GM19372 (cell line): ENCODE results near the gene XRRA1.
"Not testable (repeated sequence)": the region's sequence is repeated elsewhere in the genome, so short reads cannot be mapped to it uniquely, and the experiment has no call there.

Source experiments
- ATAC-seq: cut with Tn5 transposase; IDR thresholded peaks from one replicate; pipeline ENCODE4 v1.9.1; 2021; ENCODE audit warnings: mild to moderate bottlenecking, low read depth, moderate library complexity; ENCODE audit not compliant: unreplicated experiment

The XRRA1 gene

DNA sequence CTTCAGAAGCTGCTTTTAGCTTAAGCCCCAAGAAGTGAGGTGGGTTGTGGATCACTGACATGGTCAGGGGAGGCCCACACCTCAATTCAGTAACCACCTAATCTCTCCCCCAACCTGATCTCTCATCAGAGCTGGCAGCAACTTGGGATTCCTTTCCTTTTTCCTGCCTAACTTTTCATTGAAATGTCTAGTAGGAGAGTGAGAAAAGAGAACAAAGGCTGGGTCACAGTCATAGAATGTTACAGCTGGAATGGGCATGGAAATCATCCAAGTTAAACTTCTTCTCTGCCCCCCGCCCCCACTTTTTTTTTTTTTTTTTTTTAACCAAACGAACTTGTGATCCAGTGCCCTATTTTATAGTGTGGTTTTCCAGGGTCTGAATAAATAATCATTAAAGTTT lies 108.4 kb downstream of the XRRA1 start:
- ATAC-seq = no peak

- ATAC-seq = no peak
Measured at GRCh38 chr11:74839971-74840370, 108.9 kb downstream of the XRRA1 start.

GRCh38 chr11:74839446-74839845 lies 109.4 kb downstream of the XRRA1 start:
- ATAC-seq = no peak

- no peak for ATAC-seq
Measured at GRCh38 chr11:74838188-74838587, 110.7 kb downstream of the XRRA1 start.

DNA sequence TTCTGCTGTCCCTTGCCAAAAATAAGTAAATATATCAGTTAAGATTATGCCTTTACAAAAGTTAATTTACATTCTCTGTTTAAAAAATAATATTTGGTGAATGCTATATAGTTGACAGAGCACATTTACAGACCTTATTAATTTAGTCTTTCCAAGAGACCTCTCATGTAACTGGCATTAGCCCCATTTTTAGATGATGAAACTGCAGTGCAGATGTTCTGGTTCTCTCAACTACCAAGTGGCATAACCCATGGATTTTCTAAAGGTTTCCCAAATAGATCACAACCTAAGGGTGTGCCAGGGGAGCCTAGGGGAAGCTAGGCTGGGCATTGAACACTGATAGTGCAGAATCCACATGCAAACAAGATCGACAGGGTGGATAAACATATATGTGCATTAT lies 111.7 kb downstream of the XRRA1 start:
- no peak for ATAC-seq

- no peak for ATAC-seq
Measured at GRCh38 chr11:74826901-74827300, 122.0 kb downstream of the XRRA1 start.

DNA sequence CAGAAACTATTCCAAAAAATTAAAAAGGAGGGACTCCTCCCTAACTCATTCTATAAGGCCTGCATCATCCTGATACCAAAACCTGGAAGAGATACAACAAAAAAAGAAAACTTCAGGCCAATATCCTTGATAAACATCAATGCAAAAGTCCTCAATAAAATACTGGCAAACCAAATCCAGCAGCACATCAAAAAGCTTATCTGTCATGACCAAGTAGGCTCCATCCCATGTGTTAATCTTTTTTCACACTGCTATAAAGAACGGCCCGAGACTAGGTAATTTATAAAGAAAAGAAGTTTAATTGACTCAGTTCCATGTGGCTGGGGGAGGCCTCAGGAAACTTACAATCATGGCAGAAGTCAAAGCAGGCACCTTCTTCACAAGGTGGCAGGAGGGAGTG lies 123.3 kb downstream of the XRRA1 start:
- ATAC-seq = not testable (repeated sequence)

DNA sequence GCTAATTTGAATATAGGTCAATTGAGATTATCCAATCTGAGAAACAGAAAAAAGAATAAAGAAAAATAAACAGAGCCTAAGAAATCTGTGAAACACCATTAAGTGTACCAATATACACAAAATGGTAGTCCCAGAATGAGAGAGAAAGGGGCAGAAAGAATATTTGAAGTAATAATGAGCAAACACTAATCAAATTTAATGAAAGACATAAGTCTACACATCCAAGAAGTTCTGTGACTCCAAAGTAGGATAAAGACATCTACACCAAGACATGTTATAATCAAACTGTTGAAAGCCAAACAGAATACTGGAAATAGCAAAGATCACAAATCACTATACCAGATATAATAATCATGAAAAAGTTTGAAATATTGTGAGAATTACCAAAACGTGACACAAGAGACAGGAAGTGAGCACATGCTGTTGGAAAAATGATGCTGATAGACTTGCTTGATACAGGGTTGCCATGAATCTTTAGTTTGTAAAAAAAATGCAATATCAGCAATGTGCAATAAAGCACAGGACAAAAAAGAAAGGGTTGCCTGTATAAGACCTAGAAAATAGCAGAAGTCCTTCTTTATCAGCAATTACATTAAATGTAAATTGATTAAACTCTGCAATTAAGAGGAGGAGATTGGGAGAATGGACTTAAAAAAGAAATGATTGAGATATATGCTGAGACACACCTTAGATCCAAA lies 124.5 kb downstream of the XRRA1 start:
- ATAC-seq = no peak

DNA sequence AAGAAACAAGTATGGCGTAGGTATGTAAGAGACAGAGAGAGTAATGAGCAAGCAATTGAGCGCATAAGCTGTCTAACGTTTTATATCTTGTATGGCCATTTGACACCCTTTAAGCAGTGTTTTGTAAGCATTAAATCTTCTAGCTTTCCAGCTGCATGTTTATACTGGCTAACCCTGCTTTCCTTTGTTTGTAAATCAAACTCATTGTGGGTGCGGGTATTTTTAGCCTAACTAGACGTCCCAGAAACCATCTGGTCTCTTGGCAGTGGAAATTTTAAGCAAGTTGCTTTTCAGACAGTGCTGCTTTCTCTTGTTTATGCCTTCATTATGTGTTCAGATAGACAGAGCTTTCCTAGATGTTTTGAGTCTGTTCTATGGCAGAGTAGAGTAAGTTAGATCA lies 126.7 kb downstream of the XRRA1 start:
- ATAC-seq = no peak

DNA sequence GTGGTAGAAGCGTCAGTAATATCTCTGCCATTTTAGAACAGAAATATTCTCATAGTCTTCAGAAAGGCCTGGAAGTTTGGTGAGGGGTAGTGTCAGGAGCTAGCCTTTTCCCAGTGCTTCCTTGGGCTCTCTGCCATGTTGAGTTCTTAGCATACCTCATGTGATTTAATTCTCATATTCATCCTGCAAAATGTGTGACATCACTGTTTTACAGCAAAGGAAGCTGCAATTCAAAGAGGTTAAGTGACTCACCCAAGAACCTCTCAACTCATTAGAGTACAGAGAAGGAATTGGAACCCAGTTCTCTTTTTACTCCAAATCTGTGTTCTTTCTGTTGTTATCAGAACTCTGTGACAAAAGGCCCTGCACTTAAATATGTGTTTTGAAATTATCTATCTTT lies 128.1 kb downstream of the XRRA1 start:
- no peak for ATAC-seq

DNA sequence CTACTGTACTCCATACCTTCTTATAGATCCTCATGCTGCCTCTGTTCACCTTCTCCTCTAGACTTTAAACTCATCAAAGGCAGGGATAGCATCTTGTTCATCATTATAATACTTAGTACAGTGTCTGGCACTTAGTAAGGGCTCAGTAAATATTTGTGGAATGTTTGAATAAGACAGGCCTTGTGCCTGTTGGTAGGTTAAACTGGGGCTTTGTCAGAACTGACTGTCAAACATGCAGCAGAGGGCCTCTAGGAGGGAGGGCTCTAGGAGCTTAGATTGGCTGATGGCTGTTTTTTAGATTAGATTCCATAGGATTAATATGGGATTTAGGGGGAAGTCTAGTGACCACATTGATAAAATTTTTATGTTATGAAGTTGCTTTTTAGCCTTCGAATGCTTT lies 129.5 kb downstream of the XRRA1 start:
- ATAC-seq = no peak

DNA sequence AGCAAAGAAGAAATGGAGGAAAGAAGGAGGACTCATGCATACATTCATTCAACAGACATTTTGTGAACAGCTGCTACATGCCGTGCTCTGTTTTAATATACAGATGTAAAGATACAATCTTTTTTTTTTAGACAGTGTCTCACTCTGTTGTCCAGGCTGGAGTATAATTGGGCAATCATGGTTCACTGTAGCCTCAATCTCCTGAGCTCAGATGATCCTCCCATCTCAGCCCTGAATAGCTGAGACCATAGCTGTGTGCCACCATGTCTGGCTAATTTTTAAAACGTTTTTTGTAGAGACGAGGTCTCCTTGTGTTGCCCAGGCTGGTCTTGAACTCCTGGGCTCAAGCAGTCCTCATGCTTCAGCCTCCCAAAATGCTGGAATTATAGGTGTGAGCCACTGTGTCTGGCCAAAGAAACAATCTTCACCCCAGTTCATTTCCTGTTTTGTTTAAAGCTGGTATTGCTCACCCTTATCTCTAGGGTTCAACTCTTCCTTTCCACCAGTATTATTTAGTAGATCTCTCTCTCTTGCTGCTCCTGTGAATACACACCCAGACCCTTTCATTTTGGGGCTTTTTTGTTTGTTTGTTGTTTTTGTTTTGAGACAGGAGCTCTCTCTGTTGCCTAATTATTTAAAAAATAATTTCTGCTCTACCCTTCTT lies 130.5 kb downstream of the XRRA1 start:
- no peak for ATAC-seq

DNA sequence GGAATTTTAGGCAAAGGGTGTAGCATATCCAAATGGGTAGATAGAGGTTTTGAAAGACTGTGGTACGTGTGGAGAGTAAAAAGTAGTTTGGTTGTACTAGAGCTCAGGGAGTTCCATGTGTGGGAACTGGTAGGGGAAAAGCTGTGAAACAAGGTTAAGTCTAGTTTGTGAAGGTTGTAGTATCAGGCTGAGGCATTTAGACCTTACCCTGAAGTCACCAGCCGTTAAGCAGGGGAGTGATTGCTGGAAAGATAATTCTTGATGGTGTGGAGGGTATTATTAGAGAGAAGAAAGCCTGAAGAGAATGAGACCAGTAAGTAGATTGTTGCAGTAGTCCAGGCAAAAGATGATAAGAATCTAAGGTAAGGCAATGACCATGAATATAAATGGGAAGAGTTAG lies 132.2 kb downstream of the XRRA1 start:
- no peak for ATAC-seq

DNA sequence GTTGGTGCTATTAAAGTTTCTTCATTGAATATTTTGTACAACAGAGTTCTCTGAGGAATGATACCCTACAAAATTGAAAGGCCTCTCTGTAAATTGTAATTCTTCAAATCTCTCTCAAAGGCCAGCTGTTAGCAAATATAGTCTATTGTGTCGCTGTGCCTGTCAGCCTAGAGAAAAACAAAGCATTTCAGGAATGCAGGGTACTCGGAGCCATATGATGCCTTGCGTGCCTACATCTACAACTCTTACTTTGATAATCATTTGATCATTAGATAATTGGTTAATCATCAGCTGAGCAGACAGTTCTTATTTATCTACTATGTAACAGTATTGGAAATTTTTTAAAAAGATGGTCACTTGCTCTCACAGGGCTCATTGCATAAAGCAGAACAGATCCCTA lies 132.9 kb downstream of the XRRA1 start:
- no peak for ATAC-seq

GRCh38 chr11:74809801-74810200 lies 139.1 kb downstream of the XRRA1 start:
- no peak for ATAC-seq

GRCh38 chr11:74806267-74806666 lies 142.6 kb downstream of the XRRA1 start:
- ATAC-seq = no peak

DNA sequence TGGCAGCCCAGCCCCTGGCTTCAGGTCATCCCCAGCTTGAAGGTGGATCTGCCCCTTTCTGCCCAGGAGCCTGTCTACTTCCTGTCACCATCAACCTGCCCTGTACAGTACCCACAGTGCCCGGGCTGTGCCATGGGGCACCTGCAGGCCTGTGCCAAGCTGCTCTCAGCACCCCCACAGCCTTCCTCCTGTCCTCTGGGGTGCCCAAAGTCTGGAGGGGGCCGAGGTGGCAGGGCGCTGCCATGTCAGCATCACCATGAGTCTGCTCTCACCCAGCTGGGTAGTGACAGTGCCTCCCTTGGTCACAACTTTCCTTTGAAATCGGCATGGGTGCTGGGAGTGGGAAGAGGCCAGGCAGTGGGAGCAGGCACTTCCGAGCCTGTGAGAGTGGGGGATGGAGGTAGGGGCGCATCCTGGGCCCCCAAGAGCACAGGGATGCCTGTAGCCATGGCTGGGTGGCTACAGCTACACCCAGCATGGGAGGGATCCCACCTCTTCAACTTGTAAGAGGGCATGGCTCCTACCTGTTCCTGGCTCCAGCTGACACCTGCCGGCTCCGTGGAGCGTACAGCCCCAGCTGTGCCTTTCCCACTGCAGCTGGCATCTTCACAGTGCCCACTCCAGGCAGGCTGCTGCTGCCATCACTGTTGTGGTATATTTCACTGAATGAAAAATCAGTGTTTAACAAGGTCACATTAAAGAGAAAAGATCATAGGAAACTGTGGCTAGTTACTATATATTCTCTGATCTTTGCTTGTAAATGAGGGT lies 157.4 kb downstream of the XRRA1 start:
- no peak for ATAC-seq
